MM.1S (cell line): ENCODE data around the gene CHID1.

ENCODE experiments used
- CTCF ChIP-seq: fragments of 300-600 bp; sonication (generic); IDR thresholded peaks from 2 replicates; pipeline ENCODE4 v1.5.1; 2016; ENCODE audit warnings: antibody characterized with exemption, low read length, mixed read lengths
- EZH2 ChIP-seq: fragments of 300-600 bp; sonication (generic); optimal IDR thresholded peaks from 2 replicates; pipeline ENCODE3; 2017; ENCODE audit warnings: low read depth, mild to moderate bottlenecking, antibody characterized with exemption, low read length, mixed read lengths
- EZH2phosphoT487 ChIP-seq: fragments of 300-600 bp; sonication (generic); IDR thresholded peaks from 2 replicates; pipeline ENCODE4 v1.6.1; 2018; ENCODE audit warnings: antibody characterized with exemption, low read length

GRCh38 chr11:862081-862661, 48.4 kb downstream of the CHID1 start:
- TF ChIP-seq CTCF (no peak), EZH2 (no peak), EZH2phosphoT487 (no peak)
